Neural progenitor cell (in vitro differentiated cells): ENCODE results near the gene CDH13. TPM values are rescaled to one million over a fixed set of nuclear protein-coding genes. Genes with fewer than 3 reads are reported as not detected.

Experiments
- DNase-seq: peaks from one replicate; pipeline ENCODE4 v3.0.0-alpha.2; 2016; ENCODE audit warnings: low spot score
- H2AFZ ChIP-seq: fragments of 200-600 bp; sonication (generic); replicated peaks from 2 replicates; pipeline ENCODE4 v1.6.1; 2016; ENCODE audit warnings: antibody characterized with exemption
- H3F3A ChIP-seq: fragments of 200-600 bp; sonication (generic); 2 replicates; pipeline ENCODE4 v1.6.1; 2016; ENCODE audit warnings: antibody characterized with exemption, low read depth
- H3K27ac ChIP-seq: fragments of 200-600 bp; sonication (generic); 2 replicates; pipeline ENCODE4 v1.5.1; 2016; ENCODE audit warnings: mild to moderate bottlenecking
- H3K27me3 ChIP-seq: fragments of 200-600 bp; sonication (generic); 2 replicates; pipeline ENCODE4 v1.6.1; 2016; ENCODE audit warnings: mild to moderate bottlenecking, moderate library complexity
- H3K36me3 ChIP-seq: fragments of 200-600 bp; sonication (generic); 2 replicates; pipeline ENCODE4 v1.5.1; 2016
- H3K4me1 ChIP-seq: fragments of 200-600 bp; sonication (generic); 2 replicates; pipeline ENCODE4 v1.6.1; 2016; ENCODE audit warnings: mixed run types
- H3K4me2 ChIP-seq: fragments of 200-600 bp; sonication (generic); 2 replicates; pipeline ENCODE4 v1.6.1; 2016
- H3K4me3 ChIP-seq: fragments of 200-600 bp; sonication (generic); 2 replicates; pipeline ENCODE4 v1.5.1; 2016
- H3K79me2 ChIP-seq: fragments of 200-600 bp; sonication (generic); 2 replicates; pipeline ENCODE4 v1.6.1; 2016; ENCODE audit warnings: low read depth
- H3K9ac ChIP-seq: fragments of 200-600 bp; sonication (generic); 2 replicates; pipeline ENCODE4 v1.6.1; 2016
- H3K9me3 ChIP-seq: fragments of 200-600 bp; sonication (generic); 2 replicates; pipeline ENCODE4 v1.5.1; 2016; ENCODE audit warnings: low read depth
- H4K20me1 ChIP-seq: fragments of 200-600 bp; sonication (generic); 2 replicates; pipeline ENCODE4 v1.6.1; 2016; ENCODE audit warnings: low read depth
- H3K27ac Mint-ChIP-seq: 3 replicates; pipeline ENCODE4 v1.8.0; 2021; ENCODE audit warnings: mixed read lengths
- H3K27me3 Mint-ChIP-seq: 2 replicates; pipeline ENCODE4 v1.8.0; 2022; ENCODE audit warnings: low read depth, mild to moderate bottlenecking, inconsistent platforms, moderate library complexity, mixed read lengths; ENCODE audit not compliant: insufficient read depth
- H3K36me3 Mint-ChIP-seq: 3 replicates; pipeline ENCODE4 v1.8.0; 2021; ENCODE audit warnings: mixed read lengths
- H3K4me1 Mint-ChIP-seq: 3 replicates; pipeline ENCODE4 v1.8.0; 2021; ENCODE audit warnings: mixed read lengths
- H3K4me3 Mint-ChIP-seq: 3 replicates; pipeline ENCODE4 v1.8.0; 2021; ENCODE audit warnings: mild to moderate bottlenecking, moderate library complexity, mixed read lengths
- H3K9me3 Mint-ChIP-seq: 3 replicates; pipeline ENCODE4 v1.8.0; 2020; ENCODE audit warnings: mixed read lengths
- CTCF ChIP-seq: fragments of 200-600 bp; sonication (generic); IDR thresholded peaks from 2 replicates; pipeline ENCODE4 v1.5.1; 2017; ENCODE audit warnings: antibody characterized with exemption, mild to moderate bottlenecking
- EZH2 ChIP-seq: fragments of 200-600 bp; sonication (generic); IDR thresholded peaks from 2 replicates; pipeline ENCODE4 v1.6.1; 2017; ENCODE audit warnings: antibody characterized with exemption, mild to moderate bottlenecking, moderate library complexity
- EZH2phosphoT487 ChIP-seq: fragments of 200-600 bp; sonication (generic); IDR thresholded peaks from 2 replicates; pipeline ENCODE4 v1.6.1; 2017; ENCODE audit warnings: antibody characterized with exemption
- total RNA-seq: library from RNA; depleted of rRNA; stranded (reverse); fragments of >200 nt; gene quantifications from 2 replicates; pipeline ENCODE4 v1.2.3, GENCODE V29; 2015; ENCODE audit warnings: low replicate concordance

Gene CDH13
- total RNA-seq, 1 donor from 2014 or later, result 3.0 TPM

- Histone ChIP-seq H3K9me3 (no peaks in the 10 kb centered on the region), H2AFZ (no peak overlapping the region), H3F3A (no peaks in the 10 kb centered on the region), H3K79me2 (no peaks in the 10 kb centered on the region), H3K27me3 (no peaks in the 10 kb centered on the region), H3K4me3 (no peak overlapping the region), H3K27ac (no peak overlapping the region), H4K20me1 (no peaks in the 10 kb centered on the region), H3K4me1 (no peaks in the 10 kb centered on the region), H3K9ac (no peak overlapping the region), H3K36me3 (no peaks in the 10 kb centered on the region), H3K4me2 (no peak overlapping the region)
- TF ChIP-seq CTCF, result no peak
- TF ChIP-seq EZH2phosphoT487, result no peak
- no peak for TF ChIP-seq EZH2
- no peaks in the 10 kb centered on the region for H3K4me1 Mint-ChIP-seq
- no peaks in the 10 kb centered on the region for H3K27me3 Mint-ChIP-seq
- no peaks in the 10 kb centered on the region for H3K36me3 Mint-ChIP-seq
- H3K4me3 Mint-ChIP-seq, result no peak overlapping the region
- no peak overlapping the region for H3K27ac Mint-ChIP-seq
- no peaks in the 10 kb centered on the region for H3K9me3 Mint-ChIP-seq
- DNase-seq, result no peak
These were observed 396.9 kb downstream of the CDH13 start for GRCh38 chr16:83023640-83024039.

DNA sequence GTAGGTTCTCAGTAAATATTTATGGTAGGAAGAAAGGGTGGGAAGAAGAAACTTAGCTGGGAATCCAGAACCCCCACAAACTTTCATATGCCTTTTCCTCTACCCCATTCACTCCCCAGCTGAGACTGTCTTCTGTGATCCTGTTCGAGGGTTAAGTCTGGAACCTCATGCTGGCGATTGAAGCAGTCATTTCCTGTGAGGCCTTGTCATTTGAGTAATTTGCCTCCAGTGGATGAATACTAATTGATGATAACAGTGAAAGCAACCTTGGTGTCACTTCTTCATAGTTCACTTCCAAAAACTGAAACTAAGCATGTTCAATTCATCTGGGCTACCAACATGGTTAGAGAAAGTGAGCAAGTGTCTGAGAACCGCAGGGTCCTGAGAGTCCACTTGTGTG is 401.2 kb downstream of the CDH13 start:
- H4K20me1 ChIP-seq, result no peaks in the 10 kb centered on the region
- Mint-ChIP-seq H3K27ac (no peak overlapping the region), H3K4me1 (no peaks in the 10 kb centered on the region), H3K4me3 (no peak overlapping the region), H3K36me3 (no peaks in the 10 kb centered on the region), H3K27me3 (no peaks in the 10 kb centered on the region), H3K9me3 (no peaks in the 10 kb centered on the region)
- no peak for DNase-seq
- no peaks in the 10 kb centered on the region for H3K4me1 ChIP-seq
- no peak overlapping the region for H3K4me2 ChIP-seq
- no peak overlapping the region for H3K4me3 ChIP-seq
- no peaks in the 10 kb centered on the region for H3K79me2 ChIP-seq
- no peak overlapping the region for H3K9ac ChIP-seq
- no peaks in the 10 kb centered on the region for H3K36me3 ChIP-seq
- H3K9me3 ChIP-seq, result no peaks in the 10 kb centered on the region
- no peak overlapping the region for H3K27ac ChIP-seq
- no peaks in the 10 kb centered on the region for H3K27me3 ChIP-seq
- TF ChIP-seq EZH2phosphoT487, result no peak
- TF ChIP-seq CTCF, result no peak
- TF ChIP-seq EZH2, result no peak
- H2AFZ ChIP-seq, result no peak overlapping the region
- no peaks in the 10 kb centered on the region for H3F3A ChIP-seq

- no peaks in the 10 kb centered on the region for H3K36me3 Mint-ChIP-seq
- no peaks in the 10 kb centered on the region for H3K27me3 Mint-ChIP-seq
- Histone ChIP-seq H3F3A (no peaks in the 10 kb centered on the region), H3K36me3 (no peaks in the 10 kb centered on the region), H3K9me3 (no peaks in the 10 kb centered on the region), H3K9ac (no peak overlapping the region), H2AFZ (no peak overlapping the region), H3K27me3 (no peaks in the 10 kb centered on the region), H3K4me2 (no peak overlapping the region), H3K79me2 (no peaks in the 10 kb centered on the region), H4K20me1 (no peaks in the 10 kb centered on the region), H3K4me1 (no peaks in the 10 kb centered on the region), H3K4me3 (no peak overlapping the region), H3K27ac (no peak overlapping the region)
- DNase-seq, result no peak
- no peaks in the 10 kb centered on the region for H3K9me3 Mint-ChIP-seq
- no peak overlapping the region for H3K27ac Mint-ChIP-seq
- no peak overlapping the region for H3K4me3 Mint-ChIP-seq
- TF ChIP-seq EZH2phosphoT487, result no peak
- no peak for TF ChIP-seq EZH2
- no peak for TF ChIP-seq CTCF
- no peaks in the 10 kb centered on the region for H3K4me1 Mint-ChIP-seq
These were observed 402.7 kb downstream of the CDH13 start for GRCh38 chr16:83029467-83029866.
